VCaP (cell line): ENCODE measurements around the gene EIF5A2.
A peak's percentile ranks its signal among the peaks of the same experiment; 100 is the strongest.
"Not testable (repeated sequence)": the region's sequence is repeated elsewhere in the genome, so short reads cannot be mapped to it uniquely, and the experiment has no call there.

Source experiments
- H3K27ac ChIP-seq: fragments of 450-650 bp; 2 replicates; pipeline ENCODE4 v1.5.1; 2017
- CTCF ChIP-seq: fragments of 450-650 bp; conservative IDR thresholded peaks from 2 replicates; pipeline ENCODE4 v1.5.1; 2017; ENCODE audit warnings: mild to moderate bottlenecking, moderate library complexity

The EIF5A2 gene

GRCh38 chr3:170893895-170894294 is 14.5 kb downstream of the EIF5A2 start:
- no peak overlapping the region for H3K27ac ChIP-seq
- TF ChIP-seq CTCF: no peak

- H3K27ac ChIP-seq: no peak overlapping the region
- TF ChIP-seq CTCF: no peak
Measured at GRCh38 chr3:170889630-170890029, 18.8 kb downstream of the EIF5A2 start.

- TF ChIP-seq CTCF: no peak
- no peak overlapping the region for H3K27ac ChIP-seq
Measured at GRCh38 chr3:170889132-170889531, 19.3 kb downstream of the EIF5A2 start.

- H3K27ac ChIP-seq: not testable (repeated sequence)
Measured at GRCh38 chr3:170884109-170884930, 24.1 kb downstream of the EIF5A2 start.

GRCh38 chr3:170878688-170879087 is 29.7 kb downstream of the EIF5A2 start:
- H3K27ac ChIP-seq: not testable (repeated sequence)

- H3K27ac ChIP-seq: peak overlapping the region; percentile 71
Measured at GRCh38 chr3:170877311-170877710, 31.1 kb downstream of the EIF5A2 start.

GRCh38 chr3:170876537-170876936 is 31.9 kb downstream of the EIF5A2 start:
- TF ChIP-seq CTCF: no peak
- peak overlapping the region; percentile 71 for H3K27ac ChIP-seq

GRCh38 chr3:170869645-170870593 is 38.5 kb downstream of the EIF5A2 start, which contains the start of gene RPL22L1:
RPL22L1 (minus strand) TSS chr3:170870195; CDS start chr3:170870167, 28 bp downstream.
- TF ChIP-seq CTCF: no peak
- peak within 1 kb of the TSS; percentile 95 for H3K27ac ChIP-seq

GRCh38 chr3:170869239-170869590 is 39.2 kb downstream of the EIF5A2 start:
- TF ChIP-seq CTCF: no peak
- peak overlapping the region; percentile 95 for H3K27ac ChIP-seq
